GM12865 (cell line): ENCODE results near the gene WRAP73.

Source experiments
- DNase-seq: peaks from one replicate; pipeline ENCODE4 v3.0.0; 2010; ENCODE audit warnings: low read depth
- H3K4me3 ChIP-seq: 2 replicates; pipeline ENCODE4 v1.5.1; 2011; ENCODE audit warnings: mild to moderate bottlenecking, low read depth, low read length, control low read depth
- CTCF ChIP-seq: IDR thresholded peaks from 2 replicates; pipeline ENCODE4 v1.5.1; 2011; ENCODE audit warnings: low read length, control low read depth, low read depth, inconsistent platforms; ENCODE audit not compliant: insufficient read depth; ENCODE audit errors: missing control alignments

Gene WRAP73

GRCh38 chr1:3695326-3696217, 45.7 kb upstream of the WRAP73 start:
- peak; percentile 70 for TF ChIP-seq CTCF
- peak; percentile 45 for DNase-seq
- H3K4me3 ChIP-seq = no peak overlapping the region

- no peak for TF ChIP-seq CTCF
- no peak for DNase-seq
- H3K4me3 ChIP-seq = no peak overlapping the region
Observed at GRCh38 chr1:3693321-3693720, 43.4 kb upstream of the WRAP73 start.

GRCh38 chr1:3692598-3692997, 42.7 kb upstream of the WRAP73 start:
- no peak for DNase-seq
- H3K4me3 ChIP-seq = no peak overlapping the region
- TF ChIP-seq CTCF = no peak

GRCh38 chr1:3691421-3692204, 41.7 kb upstream of the WRAP73 start:
- no peak overlapping the region for H3K4me3 ChIP-seq
- TF ChIP-seq CTCF = no peak
- DNase-seq = no peak

GRCh38 chr1:3690282-3691065, 40.6 kb upstream of the WRAP73 start:
- H3K4me3 ChIP-seq = no peak overlapping the region
- TF ChIP-seq CTCF = no peak
- DNase-seq = no peak

- no peak for TF ChIP-seq CTCF
- DNase-seq = no peak
- H3K4me3 ChIP-seq = no peak overlapping the region
Observed at GRCh38 chr1:3689138-3689750, 39.3 kb upstream of the WRAP73 start.
